Measurements from ENCODE around the gene ZNF787. TPM values are rescaled to one million over a fixed set of nuclear protein-coding genes. Genes with fewer than 3 reads are reported as not detected.

ZNF787 gene
- total RNA-seq, 4 donors from 2014 or later = 9.6 to 16.3 (median 14.3) TPM

DNA sequence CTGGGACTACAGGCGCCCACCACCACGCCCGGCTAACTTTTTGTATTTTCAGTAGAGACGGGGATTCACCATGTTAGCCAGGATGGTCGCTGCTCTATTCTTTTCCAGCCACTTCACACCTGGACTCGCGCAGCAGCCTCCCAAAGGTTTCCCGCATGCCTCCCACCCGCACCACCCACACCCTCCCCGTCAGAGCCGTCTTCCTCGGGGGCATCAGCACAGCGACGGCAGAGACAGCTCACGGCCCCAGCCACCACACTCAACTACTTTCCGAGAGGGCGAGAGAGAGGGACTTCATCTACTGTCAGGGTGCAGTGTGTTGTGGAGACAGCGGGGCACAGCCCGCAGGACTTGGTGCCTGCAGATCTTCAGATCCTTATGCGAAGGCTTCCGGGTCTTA is 5.6 kb downstream of the ZNF787 start:
- peaks cover 91% of the 10 kb centered on the region for H3K4me1 ChIP-seq
- no peak for TF ChIP-seq POLR2AphosphoS5 (IDR thresholded peaks at IDR 0.05)
- TF ChIP-seq EP300 (IDR thresholded peaks at IDR 0.05) = no peak
- no peak for TF ChIP-seq POLR2A (IDR thresholded peaks at IDR 0.05)
- TF ChIP-seq, protein P1, sequence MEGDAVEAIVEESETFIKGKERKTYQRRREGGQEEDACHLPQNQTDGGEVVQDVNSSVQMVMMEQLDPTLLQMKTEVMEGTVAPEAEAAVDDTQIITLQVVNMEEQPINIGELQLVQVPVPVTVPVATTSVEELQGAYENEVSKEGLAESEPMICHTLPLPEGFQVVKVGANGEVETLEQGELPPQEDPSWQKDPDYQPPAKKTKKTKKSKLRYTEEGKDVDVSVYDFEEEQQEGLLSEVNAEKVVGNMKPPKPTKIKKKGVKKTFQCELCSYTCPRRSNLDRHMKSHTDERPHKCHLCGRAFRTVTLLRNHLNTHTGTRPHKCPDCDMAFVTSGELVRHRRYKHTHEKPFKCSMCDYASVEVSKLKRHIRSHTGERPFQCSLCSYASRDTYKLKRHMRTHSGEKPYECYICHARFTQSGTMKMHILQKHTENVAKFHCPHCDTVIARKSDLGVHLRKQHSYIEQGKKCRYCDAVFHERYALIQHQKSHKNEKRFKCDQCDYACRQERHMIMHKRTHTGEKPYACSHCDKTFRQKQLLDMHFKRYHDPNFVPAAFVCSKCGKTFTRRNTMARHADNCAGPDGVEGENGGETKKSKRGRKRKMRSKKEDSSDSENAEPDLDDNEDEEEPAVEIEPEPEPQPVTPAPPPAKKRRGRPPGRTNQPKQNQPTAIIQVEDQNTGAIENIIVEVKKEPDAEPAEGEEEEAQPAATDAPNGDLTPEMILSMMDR (IDR thresholded peaks at IDR 0.05) = no peak
- WGBS = 92% methylated on average over 19 of the region's 21 CpGs
- no peaks in the 10 kb centered on the region for H3K36me3 ChIP-seq
- no peaks in the 10 kb centered on the region for H3K27me3 ChIP-seq
- DNase-seq (ENCODE audit: low spot score in 2 of 2) = no peak
- H3K4me3 ChIP-seq = no peak overlapping the region
- H3K9me3 ChIP-seq = no peaks in the 10 kb centered on the region
- no peak overlapping the region for H3K27ac ChIP-seq

DNA sequence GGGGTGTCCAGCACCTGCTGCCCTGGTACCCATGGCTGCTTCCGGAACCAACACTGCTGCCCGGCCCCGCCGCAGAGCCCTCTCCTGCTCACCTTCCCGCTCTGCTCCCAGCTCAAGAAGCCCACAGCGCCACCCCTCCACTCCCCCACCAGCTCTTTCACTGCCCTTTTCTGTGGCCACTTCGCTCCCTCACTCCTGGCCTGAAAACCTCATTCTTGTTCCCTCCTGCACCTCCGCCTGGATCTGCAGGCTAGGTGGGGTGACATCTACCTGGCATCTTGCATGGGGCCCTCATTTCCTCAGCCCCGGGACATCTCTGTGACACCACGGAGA is 6.4 kb downstream of the ZNF787 start:
- no peak for TF ChIP-seq POLR2A (IDR thresholded peaks at IDR 0.05)
- TF ChIP-seq POLR2AphosphoS5 (IDR thresholded peaks at IDR 0.05) = no peak
- no peak for TF ChIP-seq EP300 (IDR thresholded peaks at IDR 0.05)
- TF ChIP-seq, protein P1 (IDR thresholded peaks at IDR 0.05) = no peak
- H3K4me1 ChIP-seq = peaks cover 90% of the 10 kb centered on the region
- H3K27me3 ChIP-seq = no peaks in the 10 kb centered on the region
- no peak for DNase-seq (ENCODE audit: low spot score in 2 of 2)
- H3K36me3 ChIP-seq = no peaks in the 10 kb centered on the region
- WGBS = 86% methylated on average over 10 of the region's 10 CpGs
- no peaks in the 10 kb centered on the region for H3K9me3 ChIP-seq
- no peak overlapping the region for H3K27ac ChIP-seq
- H3K4me3 ChIP-seq = no peak overlapping the region

DNA sequence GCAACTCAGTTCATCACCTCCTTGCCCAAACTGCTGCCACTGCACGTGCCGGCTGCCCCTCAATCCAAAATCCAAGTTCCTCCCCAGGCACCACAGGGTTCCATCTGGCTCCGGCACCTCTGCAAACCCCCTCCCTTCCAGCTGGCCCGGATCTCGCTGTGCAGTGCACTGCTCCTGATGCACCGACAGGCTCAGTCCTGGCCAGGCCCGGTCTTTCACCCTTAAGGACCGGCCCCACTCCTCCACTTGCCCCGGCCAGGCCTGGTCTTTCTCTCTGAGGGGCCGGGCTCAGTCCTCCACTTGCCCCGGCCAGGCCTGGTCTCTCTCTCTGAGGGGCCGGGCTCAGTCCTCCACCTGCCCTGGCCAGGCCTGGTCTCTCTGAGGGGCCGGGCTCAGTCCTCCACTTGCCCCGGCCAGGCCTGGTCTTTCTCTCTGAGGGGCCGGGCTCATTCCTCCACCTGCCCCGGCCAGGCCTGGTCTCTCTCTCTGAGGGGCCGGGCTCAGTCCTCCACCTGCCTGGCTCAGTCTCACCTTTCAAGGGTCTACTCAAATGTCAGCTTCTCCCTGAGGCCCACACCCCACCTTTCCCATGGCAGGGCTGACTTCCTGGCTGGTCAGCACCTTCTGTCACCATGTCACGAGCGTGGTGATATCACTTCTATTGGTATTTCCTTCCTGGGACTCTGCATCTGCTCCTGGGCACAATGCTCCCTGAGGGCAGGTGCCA is 6.9 kb downstream of the ZNF787 start:
- no peaks in the 10 kb centered on the region for H3K36me3 ChIP-seq
- H3K27me3 ChIP-seq = no peaks in the 10 kb centered on the region
- DNase-seq (ENCODE audit: low spot score in 2 of 2) = no peak
- 76% methylated on average over 19 of the region's 19 CpGs for WGBS
- TF ChIP-seq POLR2AphosphoS5 (IDR thresholded peaks at IDR 0.05) = no peak
- TF ChIP-seq, protein P1 (IDR thresholded peaks at IDR 0.05) = no peak
- TF ChIP-seq POLR2A (IDR thresholded peaks at IDR 0.05) = no peak
- no peak for TF ChIP-seq EP300 (IDR thresholded peaks at IDR 0.05)
- H3K4me3 ChIP-seq = no peak overlapping the region
- H3K27ac ChIP-seq = no peak overlapping the region
- no peaks in the 10 kb centered on the region for H3K9me3 ChIP-seq
- H3K4me1 ChIP-seq = peaks cover 89% of the 10 kb centered on the region

DNA sequence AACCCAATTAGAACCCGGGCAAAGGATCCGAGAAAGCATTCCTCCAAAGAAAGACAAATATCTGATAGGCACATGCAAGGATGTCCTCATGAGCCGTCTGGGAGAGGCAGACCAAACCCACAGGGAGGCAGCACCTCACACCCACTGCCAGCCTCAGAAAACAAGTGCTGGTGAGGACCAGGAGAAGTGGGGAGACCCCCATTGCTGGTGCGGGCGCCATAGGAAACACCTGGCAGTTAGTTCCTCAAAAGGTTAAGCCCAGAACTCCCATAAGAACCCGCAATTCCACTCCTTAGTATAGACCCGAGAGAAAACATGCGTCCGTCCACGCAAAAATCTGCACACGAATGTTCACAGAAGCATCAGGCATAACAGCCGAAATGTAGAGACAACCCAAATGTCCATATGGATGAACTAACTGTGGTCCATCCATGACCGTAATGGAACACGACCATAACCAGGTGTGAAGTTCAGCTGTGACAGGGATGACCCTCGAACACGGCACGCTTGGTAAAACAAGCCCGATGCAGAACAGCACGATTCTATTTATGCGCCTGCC is 7.9 kb downstream of the ZNF787 start:
- Histone ChIP-seq H3K27ac (no peak overlapping the region), H3K27me3 (no peaks in the 10 kb centered on the region), H3K4me3 (no peak overlapping the region), H3K36me3 (no peaks in the 10 kb centered on the region), H3K4me1 (peaks cover 89% of the 10 kb centered on the region), H3K9me3 (no peaks in the 10 kb centered on the region)
- TF ChIP-seq POLR2A (IDR thresholded peaks at IDR 0.05) (no peak), EP300 (IDR thresholded peaks at IDR 0.05) (no peak)
- no peak for DNase-seq (ENCODE audit: low spot score in 2 of 2)
- 70% methylated on average over 20 of the region's 20 CpGs for WGBS

DNA sequence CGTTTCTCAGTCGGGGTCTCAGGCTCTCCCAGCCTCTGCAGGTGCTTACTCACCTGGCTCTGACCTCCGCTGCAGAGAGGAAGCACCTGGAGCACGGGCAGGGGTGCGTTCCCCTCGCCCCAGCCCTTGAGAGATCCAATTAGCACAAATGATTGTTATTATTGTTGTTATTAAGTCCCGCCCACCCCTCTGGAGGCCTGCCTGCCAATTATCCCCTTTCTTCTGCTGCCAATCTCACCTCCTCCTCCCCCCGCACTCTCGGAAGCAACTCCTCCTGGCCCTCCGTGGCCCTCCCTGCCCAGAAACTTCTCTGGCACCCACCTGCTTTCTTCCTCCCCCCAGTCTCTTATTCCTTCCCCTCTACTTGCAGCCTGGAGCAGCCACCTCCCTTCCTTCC is 8.8 kb downstream of the ZNF787 start:
- no peak overlapping the region for H3K27ac ChIP-seq
- TF ChIP-seq POLR2A (IDR thresholded peaks at IDR 0.05) (no peak), POLR2AphosphoS5 (IDR thresholded peaks at IDR 0.05) (no peak), EP300 (IDR thresholded peaks at IDR 0.05) (no peak)
- TF ChIP-seq, protein P1 (IDR thresholded peaks at IDR 0.05) = no peak
- peak in 1 of 2 donors; percentile 53 for DNase-seq (ENCODE audit: low spot score in 2 of 2)
- H3K4me1 ChIP-seq = peaks cover 88% of the 10 kb centered on the region
- no peak overlapping the region for H3K4me3 ChIP-seq
- H3K27me3 ChIP-seq = no peaks in the 10 kb centered on the region
- H3K9me3 ChIP-seq = no peaks in the 10 kb centered on the region
- H3K36me3 ChIP-seq = no peaks in the 10 kb centered on the region
- WGBS = 58% methylated on average over 10 of the region's 10 CpGs
